Nephron progenitor cell (in vitro differentiated cells): Measurements from ENCODE around the gene KLHDC8B.

Experiments
- DNase-seq: peaks from one replicate; pipeline ENCODE4 v3.0.0; 2021
- H3K27ac Mint-ChIP-seq: 2 replicates; pipeline ENCODE4 v1.8.0; 2021; ENCODE audit warnings: mild to moderate bottlenecking, moderate library complexity, mixed read lengths
- H3K27me3 Mint-ChIP-seq: 2 replicates; pipeline ENCODE4 v1.8.0; 2021; ENCODE audit warnings: mild to moderate bottlenecking, low read depth, mixed read lengths; ENCODE audit not compliant: poor library complexity
- H3K36me3 Mint-ChIP-seq: 2 replicates; pipeline ENCODE4 v1.8.0; 2021; ENCODE audit warnings: low read depth, mixed read lengths
- H3K4me1 Mint-ChIP-seq: 2 replicates; pipeline ENCODE4 v1.8.0; 2021; ENCODE audit warnings: mixed read lengths
- H3K4me3 Mint-ChIP-seq: 2 replicates; pipeline ENCODE4 v1.8.0; 2021; ENCODE audit warnings: mild to moderate bottlenecking, moderate library complexity, mixed read lengths
- H3K9me3 Mint-ChIP-seq: 2 replicates; pipeline ENCODE4 v1.8.0; 2021; ENCODE audit warnings: mild to moderate bottlenecking, moderate library complexity, mixed read lengths
- TF ChIP-seq, protein P1 (sequence below): fragments of 200-600 bp; sonication (generic); IDR thresholded peaks from 2 replicates; pipeline ENCODE4 v1.5.0; 2021; ENCODE audit warnings: antibody characterized with exemption

Gene KLHDC8B

DNA sequence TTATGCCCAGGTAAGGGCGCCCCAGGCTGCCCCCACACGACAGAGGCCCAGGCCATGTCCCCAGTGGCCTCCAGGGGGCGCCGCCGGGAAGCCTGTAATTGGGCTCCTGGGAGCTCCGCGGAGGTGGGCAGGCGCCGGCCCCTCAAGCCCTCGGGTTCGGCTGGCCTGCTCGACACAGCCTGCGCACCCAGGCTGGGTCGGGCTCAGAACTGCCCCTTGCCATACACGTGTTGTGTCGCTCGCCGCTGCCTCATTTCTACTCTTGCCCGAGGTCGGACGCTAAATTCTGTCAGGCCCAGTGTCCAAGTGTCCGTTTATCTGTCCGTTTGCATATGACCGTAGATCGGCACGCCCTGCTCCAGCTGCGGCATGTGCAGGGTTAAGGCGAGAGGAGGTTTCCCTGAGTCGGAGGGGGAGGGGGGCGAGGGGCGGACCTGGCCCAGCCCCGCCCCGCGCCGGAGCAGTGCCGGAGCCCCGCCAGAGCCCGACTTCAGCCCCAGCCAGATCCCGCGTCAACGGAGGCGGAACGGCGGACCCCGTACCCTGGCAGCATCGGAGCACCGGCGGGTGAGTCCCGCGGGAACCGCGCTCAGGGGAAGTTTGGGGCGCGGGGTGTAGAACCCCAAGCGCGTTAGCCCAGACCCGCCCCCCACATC lies at the start of gene KLHDC8B:
TSS of gene KLHDC8B (plus strand) at position 480 of the 656 bp plus-strand sequence. CDS start 1,172 bp downstream, outside the sequence.
- Mint-ChIP-seq H3K4me3 (peak within 1 kb of the TSS; percentile 91), H3K36me3 (peaks cover 6% of the 10 kb centered on the region), H3K4me1 (peaks cover 57% of the 10 kb centered on the region), H3K27ac (peak within 1 kb of the TSS; percentile 84), H3K9me3 (no peaks in the 10 kb centered on the region), H3K27me3 (peaks cover 14% of the 10 kb centered on the region)
- TF ChIP-seq, protein P1, sequence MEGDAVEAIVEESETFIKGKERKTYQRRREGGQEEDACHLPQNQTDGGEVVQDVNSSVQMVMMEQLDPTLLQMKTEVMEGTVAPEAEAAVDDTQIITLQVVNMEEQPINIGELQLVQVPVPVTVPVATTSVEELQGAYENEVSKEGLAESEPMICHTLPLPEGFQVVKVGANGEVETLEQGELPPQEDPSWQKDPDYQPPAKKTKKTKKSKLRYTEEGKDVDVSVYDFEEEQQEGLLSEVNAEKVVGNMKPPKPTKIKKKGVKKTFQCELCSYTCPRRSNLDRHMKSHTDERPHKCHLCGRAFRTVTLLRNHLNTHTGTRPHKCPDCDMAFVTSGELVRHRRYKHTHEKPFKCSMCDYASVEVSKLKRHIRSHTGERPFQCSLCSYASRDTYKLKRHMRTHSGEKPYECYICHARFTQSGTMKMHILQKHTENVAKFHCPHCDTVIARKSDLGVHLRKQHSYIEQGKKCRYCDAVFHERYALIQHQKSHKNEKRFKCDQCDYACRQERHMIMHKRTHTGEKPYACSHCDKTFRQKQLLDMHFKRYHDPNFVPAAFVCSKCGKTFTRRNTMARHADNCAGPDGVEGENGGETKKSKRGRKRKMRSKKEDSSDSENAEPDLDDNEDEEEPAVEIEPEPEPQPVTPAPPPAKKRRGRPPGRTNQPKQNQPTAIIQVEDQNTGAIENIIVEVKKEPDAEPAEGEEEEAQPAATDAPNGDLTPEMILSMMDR: peak; percentile 98
- peak; percentile 92 for DNase-seq

DNA sequence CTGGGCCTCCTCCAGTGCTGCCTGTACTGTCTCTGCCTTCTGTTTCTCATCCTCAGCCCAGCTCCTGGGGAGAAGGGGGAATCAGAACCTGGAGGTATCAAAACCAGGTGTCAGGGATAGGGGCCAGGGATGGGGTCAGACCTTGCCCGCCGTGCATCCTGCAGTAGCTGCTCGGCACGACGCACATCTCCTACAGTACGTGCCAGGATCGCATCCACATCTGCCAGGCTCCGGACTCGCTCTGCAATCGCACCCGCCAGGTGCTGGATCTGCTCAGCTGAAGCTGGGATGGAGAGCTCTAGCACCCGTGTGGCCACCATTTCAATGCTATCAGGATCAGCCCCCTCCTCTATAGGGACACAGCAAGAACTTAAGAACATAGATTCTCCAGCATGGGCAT lies 49.4 kb upstream of the KLHDC8B start:
- TF ChIP-seq, protein P1: no peak
- Mint-ChIP-seq H3K27me3 (no peaks in the 10 kb centered on the region), H3K4me1 (peaks cover 13% of the 10 kb centered on the region), H3K9me3 (no peaks in the 10 kb centered on the region), H3K36me3 (peaks cover 22% of the 10 kb centered on the region), H3K4me3 (peak overlapping the region; percentile 92), H3K27ac (peak overlapping the region; percentile 84)
- DNase-seq: no peak

DNA sequence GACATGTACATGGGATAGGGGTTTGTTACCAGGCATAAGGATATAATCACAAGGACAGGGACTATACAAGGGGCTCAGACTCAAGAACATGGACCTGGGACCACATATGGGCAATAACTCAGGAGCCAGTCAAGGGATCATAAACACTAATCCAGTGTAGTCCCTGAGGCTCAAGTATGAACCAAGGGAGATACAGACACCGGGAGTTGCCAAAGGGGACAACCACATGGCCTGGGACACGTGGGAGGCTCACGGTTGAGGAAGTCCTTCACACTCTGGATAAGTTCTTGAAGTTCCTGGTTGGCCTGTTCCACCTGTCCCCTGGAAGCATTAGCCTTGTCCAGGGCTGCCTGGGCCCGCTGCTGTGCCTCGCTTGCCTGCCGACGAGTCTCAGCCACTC lies 48.9 kb upstream of the KLHDC8B start:
- Mint-ChIP-seq H3K9me3 (no peaks in the 10 kb centered on the region), H3K27ac (peak overlapping the region; percentile 84), H3K4me3 (peak overlapping the region; percentile 92), H3K27me3 (no peaks in the 10 kb centered on the region), H3K36me3 (peaks cover 19% of the 10 kb centered on the region), H3K4me1 (peaks cover 13% of the 10 kb centered on the region)
- TF ChIP-seq, protein P1: no peak
- no peak for DNase-seq

DNA sequence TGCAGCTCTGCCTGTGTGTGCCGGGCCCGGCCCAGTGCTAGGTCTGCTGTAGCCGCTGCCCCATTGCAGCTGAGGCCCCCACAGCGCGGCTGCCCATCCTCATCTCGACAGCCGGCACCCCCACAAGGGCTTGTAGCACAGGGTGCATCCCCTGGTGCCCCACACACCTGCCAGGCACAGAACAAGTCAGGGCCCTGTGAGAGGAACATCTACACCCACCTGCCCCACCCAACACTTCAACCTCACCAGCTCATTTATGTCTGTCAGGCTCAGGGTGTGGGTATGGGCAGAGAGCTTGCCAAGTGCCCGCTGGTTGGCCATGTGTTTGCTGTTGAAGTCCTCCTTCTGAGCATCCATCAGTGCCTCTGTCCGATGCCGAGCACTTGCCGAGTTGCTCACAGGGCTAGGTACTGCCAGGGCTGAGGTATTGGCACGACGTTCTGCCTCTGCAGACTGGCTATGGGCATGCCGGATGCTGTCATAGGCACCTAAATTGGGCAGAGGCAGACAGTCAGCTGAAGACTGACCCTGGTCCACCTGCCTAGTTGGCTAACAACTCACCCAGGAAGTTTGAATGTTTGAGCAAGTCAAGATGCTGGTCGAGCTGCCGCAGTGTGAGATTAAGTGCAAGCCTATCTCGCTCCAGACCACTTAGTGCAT lies 48.4 kb upstream of the KLHDC8B start:
- Mint-ChIP-seq H3K4me3 (no peak overlapping the region), H3K36me3 (peaks cover 14% of the 10 kb centered on the region), H3K4me1 (peaks cover 13% of the 10 kb centered on the region), H3K27me3 (no peaks in the 10 kb centered on the region), H3K27ac (no peak overlapping the region), H3K9me3 (no peaks in the 10 kb centered on the region)
- TF ChIP-seq, protein P1: no peak
- no peak for DNase-seq

DNA sequence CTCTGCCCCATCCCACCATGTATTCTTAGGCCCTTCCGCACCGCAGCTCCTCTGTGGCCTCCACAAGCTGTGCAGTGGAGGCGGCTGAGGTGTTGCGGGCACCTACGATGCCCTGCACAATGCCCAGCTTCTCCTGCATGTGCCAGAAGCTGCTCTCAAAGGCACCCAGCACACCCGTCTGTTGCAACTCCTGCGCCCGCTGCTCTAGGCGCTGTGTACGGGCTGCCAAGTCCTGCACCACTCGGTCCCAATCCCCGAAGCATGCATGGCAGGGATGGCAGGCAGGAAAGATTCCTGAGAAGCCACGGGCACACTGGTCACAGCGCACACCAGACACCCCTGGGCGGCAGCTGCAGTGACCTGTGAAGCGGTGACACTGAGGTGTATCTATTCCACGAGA lies 47.7 kb upstream of the KLHDC8B start:
- H3K27me3 Mint-ChIP-seq: no peaks in the 10 kb centered on the region
- TF ChIP-seq, protein P1: no peak
- peaks cover 13% of the 10 kb centered on the region for H3K4me1 Mint-ChIP-seq
- no peak overlapping the region for H3K27ac Mint-ChIP-seq
- no peak for DNase-seq
- no peak overlapping the region for H3K4me3 Mint-ChIP-seq
- peaks cover 11% of the 10 kb centered on the region for H3K36me3 Mint-ChIP-seq
- no peaks in the 10 kb centered on the region for H3K9me3 Mint-ChIP-seq
